ENCODE data around the gene STARD10. TPM values are rescaled to one million over a fixed set of nuclear protein-coding genes. Genes with fewer than 3 reads are reported as not detected.

The STARD10 gene
- total RNA-seq, 2 donors from 2014 or later, result 9.5 to 17.8 TPM

- Mint-ChIP-seq H3K27ac (no peak overlapping the region), H3K36me3 (no peaks in the 10 kb centered on the region), H3K9me3 (no peaks in the 10 kb centered on the region), H3K27me3 (no peaks in the 10 kb centered on the region), H3K4me1 (ENCODE audit: low read depth in 2 of 2) (peaks cover 19 to 38% of the 10 kb centered on the region in 2 donors), H3K4me3 (no peak overlapping the region)
- DNase-seq (ENCODE audit: low spot score), result no peak
- ATAC-seq, result no peak
Measured at GRCh38 chr11:72777755-72778278, 16.0 kb downstream of the STARD10 start.

GRCh38 chr11:72776844-72777754 lies 16.7 kb downstream of the STARD10 start:
- peaks cover 12 to 34% of the 10 kb centered on the region in 2 donors for H3K4me1 Mint-ChIP-seq (ENCODE audit: low read depth in 2 of 2)

GRCh38 chr11:72776117-72776843 lies 17.6 kb downstream of the STARD10 start:
- peak overlapping the region; percentile 43 to 60 for H3K27ac Mint-ChIP-seq
- peaks cover 8 to 30% of the 10 kb centered on the region in 2 donors for H3K4me1 Mint-ChIP-seq (ENCODE audit: low read depth in 2 of 2)
- H3K4me3 Mint-ChIP-seq, result no peak overlapping the region
- no peaks in the 10 kb centered on the region for H3K36me3 Mint-ChIP-seq
- no peak for DNase-seq (ENCODE audit: low spot score)
- ATAC-seq, result no peak
- no peaks in the 10 kb centered on the region for H3K27me3 Mint-ChIP-seq
- no peaks in the 10 kb centered on the region for H3K9me3 Mint-ChIP-seq

More at GRCh38 chr11:72776844-72777754, 16.7 kb downstream of the STARD10 start:
- no peak for ATAC-seq
- Mint-ChIP-seq H3K4me3 (no peak overlapping the region), H3K9me3 (no peaks in the 10 kb centered on the region), H3K27ac (peak overlapping the region; percentile 43 to 60), H3K36me3 (no peaks in the 10 kb centered on the region), H3K27me3 (no peaks in the 10 kb centered on the region)
- no peak for DNase-seq (ENCODE audit: low spot score)

GRCh38 chr11:72775288-72776110 lies 18.3 kb downstream of the STARD10 start:
- peak overlapping the region; percentile 43 to 60 for H3K27ac Mint-ChIP-seq
- peaks cover 8 to 30% of the 10 kb centered on the region in 2 donors for H3K4me1 Mint-ChIP-seq (ENCODE audit: low read depth in 2 of 2)
- no peaks in the 10 kb centered on the region for H3K36me3 Mint-ChIP-seq
- H3K9me3 Mint-ChIP-seq, result no peaks in the 10 kb centered on the region
- H3K27me3 Mint-ChIP-seq, result no peaks in the 10 kb centered on the region
- no peak overlapping the region for H3K4me3 Mint-ChIP-seq
- DNase-seq (ENCODE audit: low spot score) (no peak), ATAC-seq (no peak)

- Mint-ChIP-seq H3K27me3 (no peaks in the 10 kb centered on the region), H3K27ac (no peak overlapping the region), H3K4me3 (no peak overlapping the region), H3K4me1 (ENCODE audit: low read depth in 2 of 2) (peaks cover 2 to 25% of the 10 kb centered on the region in 2 donors), H3K9me3 (no peaks in the 10 kb centered on the region), H3K36me3 (no peaks in the 10 kb centered on the region)
- DNase-seq (ENCODE audit: low spot score), result no peak
- no peak for ATAC-seq
Measured at GRCh38 chr11:72774499-72774898, 19.3 kb downstream of the STARD10 start.

GRCh38 chr11:72773696-72774095 lies 20.2 kb downstream of the STARD10 start:
- no peak overlapping the region for H3K27ac Mint-ChIP-seq
- no peak overlapping the region for H3K4me3 Mint-ChIP-seq
- DNase-seq (ENCODE audit: low spot score) (no peak), ATAC-seq (no peak)
- no peaks in the 10 kb centered on the region for H3K9me3 Mint-ChIP-seq
- H3K27me3 Mint-ChIP-seq, result no peaks in the 10 kb centered on the region
- H3K4me1 Mint-ChIP-seq (ENCODE audit: low read depth in 2 of 2), result peaks cover 0 to 19% of the 10 kb centered on the region in 2 donors
- no peaks in the 10 kb centered on the region for H3K36me3 Mint-ChIP-seq

- no peaks in the 10 kb centered on the region for H3K36me3 Mint-ChIP-seq
- ATAC-seq, result peak in 1 of 2 donors; percentile 14
Measured at GRCh38 chr11:72773291-72773690, 20.6 kb downstream of the STARD10 start.

GRCh38 chr11:72772059-72772458 lies 21.8 kb downstream of the STARD10 start:
- H3K9me3 Mint-ChIP-seq, result no peaks in the 10 kb centered on the region
- no peak for DNase-seq (ENCODE audit: low spot score)
- peak overlapping the region in 1 of 2 donors; percentile 16 for H3K27ac Mint-ChIP-seq
- no peaks in the 10 kb centered on the region for H3K27me3 Mint-ChIP-seq
- peaks cover 0 to 19% of the 10 kb centered on the region in 2 donors for H3K4me1 Mint-ChIP-seq (ENCODE audit: low read depth in 2 of 2)
- no peak overlapping the region for H3K4me3 Mint-ChIP-seq
- no peak for ATAC-seq
- H3K36me3 Mint-ChIP-seq, result no peaks in the 10 kb centered on the region

More at GRCh38 chr11:72773291-72773690, 20.6 kb downstream of the STARD10 start:
- Mint-ChIP-seq H3K4me1 (ENCODE audit: low read depth in 2 of 2) (peaks cover 0 to 19% of the 10 kb centered on the region in 2 donors), H3K4me3 (no peak overlapping the region), H3K27ac (no peak overlapping the region), H3K27me3 (no peaks in the 10 kb centered on the region), H3K9me3 (no peaks in the 10 kb centered on the region)
- DNase-seq (ENCODE audit: low spot score), result no peak

- no peak for ATAC-seq
- no peak for DNase-seq (ENCODE audit: low spot score)
- Mint-ChIP-seq H3K27me3 (no peaks in the 10 kb centered on the region), H3K4me3 (no peak overlapping the region), H3K36me3 (no peaks in the 10 kb centered on the region), H3K27ac (no peak overlapping the region), H3K9me3 (no peaks in the 10 kb centered on the region), H3K4me1 (ENCODE audit: low read depth in 2 of 2) (peaks cover 0 to 17% of the 10 kb centered on the region in 2 donors)
Measured at GRCh38 chr11:72771507-72771906, 22.3 kb downstream of the STARD10 start.

GRCh38 chr11:72770799-72771198 lies 23.0 kb downstream of the STARD10 start:
- DNase-seq (ENCODE audit: low spot score) (no peak), ATAC-seq (no peak)
- peaks cover 0 to 10% of the 10 kb centered on the region in 2 donors for H3K4me1 Mint-ChIP-seq (ENCODE audit: low read depth in 2 of 2)
- H3K27ac Mint-ChIP-seq, result no peak overlapping the region
- H3K27me3 Mint-ChIP-seq, result no peaks in the 10 kb centered on the region
- H3K36me3 Mint-ChIP-seq, result no peaks in the 10 kb centered on the region
- no peak overlapping the region for H3K4me3 Mint-ChIP-seq
- no peaks in the 10 kb centered on the region for H3K9me3 Mint-ChIP-seq

- ATAC-seq (no peak), DNase-seq (ENCODE audit: low spot score) (no peak)
- no peaks in the 10 kb centered on the region for H3K9me3 Mint-ChIP-seq
- H3K4me3 Mint-ChIP-seq, result no peak overlapping the region
- H3K27me3 Mint-ChIP-seq, result no peaks in the 10 kb centered on the region
- H3K36me3 Mint-ChIP-seq, result no peaks in the 10 kb centered on the region
- H3K4me1 Mint-ChIP-seq (ENCODE audit: low read depth in 2 of 2), result peaks cover 0 to 9% of the 10 kb centered on the region in 2 donors
- no peak overlapping the region for H3K27ac Mint-ChIP-seq
Measured at GRCh38 chr11:72769680-72770079, 24.2 kb downstream of the STARD10 start.

GRCh38 chr11:72768581-72768980 lies 25.3 kb downstream of the STARD10 start:
- Mint-ChIP-seq H3K4me3 (no peak overlapping the region), H3K36me3 (no peaks in the 10 kb centered on the region), H3K4me1 (ENCODE audit: low read depth in 2 of 2) (peaks cover 4 to 10% of the 10 kb centered on the region in 2 donors), H3K27me3 (no peaks in the 10 kb centered on the region), H3K27ac (peak overlapping the region in 1 of 2 donors; percentile 66), H3K9me3 (no peaks in the 10 kb centered on the region)
- DNase-seq (ENCODE audit: low spot score) (no peak), ATAC-seq (no peak)
